ENCODE data around the gene PI4KA. TPM values are rescaled to one million over a fixed set of nuclear protein-coding genes. Genes with fewer than 3 reads are reported as not detected.
"Not testable (repeated sequence)": the region's sequence is repeated elsewhere in the genome, so short reads cannot be mapped to it uniquely, and the experiment has no call there.

PI4KA gene
- total RNA-seq, 6 donors from 2014 or later, result 68.6 to 251 (median 89.5) TPM

DNA sequence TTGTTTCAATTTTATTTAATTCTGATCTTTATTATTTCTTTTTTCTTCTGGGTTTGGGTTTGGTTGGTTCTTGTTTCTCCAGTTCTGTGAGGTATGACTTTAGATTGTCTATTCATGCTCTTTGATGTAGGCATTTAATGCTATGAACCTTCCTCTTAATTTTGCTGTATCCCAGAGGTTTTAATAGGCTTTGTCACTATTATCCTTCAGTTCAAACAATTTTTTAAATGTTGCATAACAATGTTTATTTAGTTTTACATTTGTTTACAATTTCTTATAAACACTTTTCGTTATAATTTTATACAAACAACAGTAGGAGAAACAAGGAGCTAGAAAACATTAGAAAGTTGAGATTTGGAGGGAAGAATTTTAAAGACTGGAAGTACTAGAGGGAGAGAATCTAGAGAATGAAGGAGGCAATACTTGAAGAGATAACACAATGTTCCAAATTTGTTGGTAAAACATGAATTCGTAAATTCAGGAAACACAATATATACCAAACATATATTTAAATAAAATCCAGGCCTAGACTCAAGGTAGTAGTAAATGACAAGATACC is 180.8 kb downstream of the PI4KA start:
- H3K4me3 ChIP-seq, result no peak overlapping the region
- H3K36me3 ChIP-seq, result no peaks in the 10 kb centered on the region
- no peaks in the 10 kb centered on the region for H3K4me1 ChIP-seq
- WGBS, 2 donors, result 63 to 72% methylated on average over 2 of the region's 2 CpGs
- DNase-seq (no peak), ATAC-seq (ENCODE audit: low FRiP score in 2 of 2) (no peak)
- no peaks in the 10 kb centered on the region for H3K9me3 ChIP-seq
- no peak overlapping the region for H3K27ac ChIP-seq
- TF ChIP-seq, protein P1, sequence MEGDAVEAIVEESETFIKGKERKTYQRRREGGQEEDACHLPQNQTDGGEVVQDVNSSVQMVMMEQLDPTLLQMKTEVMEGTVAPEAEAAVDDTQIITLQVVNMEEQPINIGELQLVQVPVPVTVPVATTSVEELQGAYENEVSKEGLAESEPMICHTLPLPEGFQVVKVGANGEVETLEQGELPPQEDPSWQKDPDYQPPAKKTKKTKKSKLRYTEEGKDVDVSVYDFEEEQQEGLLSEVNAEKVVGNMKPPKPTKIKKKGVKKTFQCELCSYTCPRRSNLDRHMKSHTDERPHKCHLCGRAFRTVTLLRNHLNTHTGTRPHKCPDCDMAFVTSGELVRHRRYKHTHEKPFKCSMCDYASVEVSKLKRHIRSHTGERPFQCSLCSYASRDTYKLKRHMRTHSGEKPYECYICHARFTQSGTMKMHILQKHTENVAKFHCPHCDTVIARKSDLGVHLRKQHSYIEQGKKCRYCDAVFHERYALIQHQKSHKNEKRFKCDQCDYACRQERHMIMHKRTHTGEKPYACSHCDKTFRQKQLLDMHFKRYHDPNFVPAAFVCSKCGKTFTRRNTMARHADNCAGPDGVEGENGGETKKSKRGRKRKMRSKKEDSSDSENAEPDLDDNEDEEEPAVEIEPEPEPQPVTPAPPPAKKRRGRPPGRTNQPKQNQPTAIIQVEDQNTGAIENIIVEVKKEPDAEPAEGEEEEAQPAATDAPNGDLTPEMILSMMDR (IDR thresholded peaks at IDR 0.05), result no peak
- no peak for TF ChIP-seq POLR2AphosphoS5 (IDR thresholded peaks at IDR 0.05)
- no peak for TF ChIP-seq EP300 (IDR thresholded peaks at IDR 0.05)
- TF ChIP-seq POLR2A (IDR thresholded peaks at IDR 0.05), result no peak
- H3K27me3 ChIP-seq, result no peaks in the 10 kb centered on the region

DNA sequence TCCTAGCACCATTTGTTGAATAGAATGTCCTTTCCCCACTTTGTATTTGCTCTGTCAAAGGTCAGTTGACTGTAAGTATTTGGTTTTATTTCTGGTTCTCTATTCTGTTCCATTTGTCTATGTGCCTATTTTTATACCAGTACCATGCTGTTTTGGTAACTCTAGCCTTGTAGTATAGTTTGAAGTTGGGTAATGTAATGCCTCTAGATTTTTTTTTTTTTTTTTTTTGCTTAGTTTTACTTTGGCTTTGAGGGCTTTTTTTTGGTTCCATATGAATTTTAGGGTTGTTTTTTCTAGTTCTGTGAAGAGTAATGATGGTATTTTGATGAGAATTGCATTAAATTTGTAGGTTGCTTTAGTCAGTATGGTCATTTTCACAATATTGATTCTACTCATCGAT is 183.0 kb downstream of the PI4KA start:
- DNase-seq; ATAC-seq (ENCODE audit: low FRiP score in 2 of 2); H3K9me3 ChIP-seq; H3K4me1 ChIP-seq; H3K27me3 ChIP-seq; H3K27ac ChIP-seq; H3K4me3 ChIP-seq; H3K36me3 ChIP-seq: not testable (repeated sequence)
- 91% methylated on average over 1 of the region's 1 CpG for WGBS, 2 donors

DNA sequence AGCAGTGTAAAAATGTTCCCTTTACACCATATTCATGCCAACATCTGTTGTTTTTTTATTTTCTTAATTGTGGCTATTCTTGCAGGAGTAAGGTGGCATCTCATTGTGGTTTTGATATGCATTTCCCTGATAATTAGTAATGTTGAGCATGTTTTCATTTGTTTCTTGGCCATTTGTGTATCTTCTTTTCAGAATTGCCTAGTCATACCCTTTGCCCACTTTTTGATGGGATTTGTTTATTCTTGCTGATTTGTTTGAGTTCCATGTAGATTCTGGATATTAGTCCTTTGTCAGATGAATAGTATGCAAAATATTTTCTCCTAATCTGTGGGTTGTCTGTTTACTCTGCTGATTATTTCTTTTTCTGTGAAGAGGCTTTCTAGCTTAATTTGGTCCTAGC is 183.6 kb downstream of the PI4KA start:
- Histone ChIP-seq H3K27me3 (peaks cover 0 to 7% (median 3%) of the 10 kb centered on the region in 4 donors), H3K4me3 (no peak overlapping the region), H3K36me3 (no peaks in the 10 kb centered on the region), H3K4me1 (peaks cover 0 to 7% (median 0%) of the 10 kb centered on the region in 4 donors), H3K27ac (no peak overlapping the region), H3K9me3 (no peaks in the 10 kb centered on the region)
- DNase-seq, result no peak
- TF ChIP-seq, protein P1 (IDR thresholded peaks at IDR 0.05), result no peak
- TF ChIP-seq POLR2AphosphoS5 (IDR thresholded peaks at IDR 0.05), result no peak
- TF ChIP-seq POLR2A (IDR thresholded peaks at IDR 0.05), result no peak
- TF ChIP-seq EP300 (IDR thresholded peaks at IDR 0.05), result no peak
- ATAC-seq (ENCODE audit: low FRiP score in 2 of 2), result no peak

DNA sequence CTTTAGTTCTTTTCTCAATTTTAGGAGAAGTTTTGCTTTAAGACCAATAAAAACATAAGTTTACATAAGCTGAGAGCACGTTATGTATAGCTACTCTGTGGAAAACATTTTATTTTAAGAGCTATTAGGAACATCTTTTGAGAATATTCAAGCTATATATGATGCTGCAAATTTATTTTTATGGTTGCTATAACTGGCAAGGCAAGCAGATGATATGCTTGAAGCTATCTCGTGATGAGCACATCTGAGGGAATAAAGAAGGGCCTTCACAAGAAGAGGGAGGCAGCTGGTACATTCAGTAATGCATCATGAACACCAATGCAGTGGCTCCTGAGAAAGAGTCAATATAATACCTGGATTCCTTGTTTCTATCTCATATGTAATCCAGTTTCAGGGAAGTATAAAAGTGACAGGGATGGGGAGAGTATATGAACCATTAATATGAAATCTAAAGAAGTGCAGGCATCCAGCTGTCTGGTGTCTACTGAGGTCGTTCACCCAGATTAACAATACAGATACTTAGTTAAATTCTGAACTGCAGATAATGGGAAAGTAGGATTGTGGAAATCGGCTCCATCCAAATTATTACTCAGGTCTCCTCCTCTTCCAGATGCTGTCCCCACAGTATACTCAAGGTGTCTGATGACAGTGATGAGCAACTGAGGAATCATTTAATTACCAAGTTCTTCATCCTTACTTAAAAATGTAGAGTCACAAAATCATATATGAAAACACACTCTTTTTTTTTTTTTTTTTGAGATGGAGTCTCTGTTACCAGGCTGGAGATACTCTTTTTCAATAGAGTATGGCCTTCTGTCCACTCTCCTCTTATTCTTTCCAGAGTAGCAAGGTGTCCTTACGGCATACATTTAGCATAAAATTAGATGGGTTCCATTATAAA is 185.1 kb downstream of the PI4KA start:
- Histone ChIP-seq H3K27me3 (peaks cover 0 to 7% (median 3%) of the 10 kb centered on the region in 4 donors), H3K9me3 (no peaks in the 10 kb centered on the region), H3K4me1 (peaks cover 0 to 7% (median 0%) of the 10 kb centered on the region in 4 donors), H3K27ac (no peak overlapping the region), H3K36me3 (no peaks in the 10 kb centered on the region), H3K4me3 (no peak overlapping the region)
- 70 to 80% methylated on average over 5 of the region's 5 CpGs for WGBS, 2 donors
- DNase-seq (no peak), ATAC-seq (ENCODE audit: low FRiP score in 2 of 2) (no peak)
- TF ChIP-seq EP300 (IDR thresholded peaks at IDR 0.05), result no peak
- TF ChIP-seq, protein P1 (IDR thresholded peaks at IDR 0.05), result no peak

DNA sequence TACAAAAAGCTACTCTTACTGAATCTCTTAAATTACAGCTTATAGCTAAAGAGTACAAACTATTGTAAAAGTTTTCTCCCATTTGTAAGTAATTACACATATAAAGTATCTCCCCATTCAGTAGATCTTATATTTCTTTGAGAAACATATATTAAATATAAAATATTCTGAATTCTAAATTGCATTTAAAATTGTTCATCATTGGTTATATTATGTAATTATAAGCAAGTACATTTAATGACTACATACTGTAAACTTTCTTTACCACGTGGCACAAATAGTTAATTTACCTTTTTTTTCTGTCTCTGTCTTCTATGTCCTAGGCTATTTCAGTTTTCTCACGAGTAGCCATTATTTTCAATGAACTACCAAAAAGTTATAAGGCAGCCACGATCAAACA is 185.9 kb downstream of the PI4KA start:
- ATAC-seq (ENCODE audit: low FRiP score in 2 of 2) (no peak), DNase-seq (no peak)
- Histone ChIP-seq H3K4me3 (no peak overlapping the region), H3K36me3 (no peaks in the 10 kb centered on the region), H3K9me3 (no peaks in the 10 kb centered on the region), H3K4me1 (peaks cover 0 to 7% (median 0%) of the 10 kb centered on the region in 4 donors), H3K27ac (no peak overlapping the region), H3K27me3 (peaks cover 0 to 7% (median 3%) of the 10 kb centered on the region in 4 donors)
- no peak for TF ChIP-seq POLR2AphosphoS5 (IDR thresholded peaks at IDR 0.05)
- WGBS, 2 donors, result 68 to 77% methylated on average over 3 of the region's 3 CpGs

DNA sequence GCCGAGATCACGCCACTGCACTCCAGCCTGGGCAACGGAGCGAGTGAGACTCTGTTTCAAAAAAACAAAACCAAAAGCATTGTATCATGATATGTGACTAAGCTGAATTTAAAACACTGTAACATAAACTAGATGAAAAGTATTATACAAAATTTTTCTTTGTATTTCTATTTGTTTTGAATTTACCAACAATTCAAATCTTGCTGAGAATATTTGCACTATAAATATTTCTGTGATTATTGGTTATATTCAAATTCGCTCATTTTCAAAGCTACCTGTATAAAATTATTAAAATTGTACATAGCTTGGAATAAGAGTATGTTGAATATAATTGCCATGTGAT is 186.6 kb downstream of the PI4KA start:
- Histone ChIP-seq H3K27ac (no peak overlapping the region), H3K27me3 (peaks cover 0 to 7% (median 3%) of the 10 kb centered on the region in 4 donors), H3K36me3 (no peaks in the 10 kb centered on the region), H3K4me1 (peaks cover 0 to 7% (median 0%) of the 10 kb centered on the region in 4 donors), H3K9me3 (no peaks in the 10 kb centered on the region), H3K4me3 (no peak overlapping the region)
- no peak for DNase-seq
- 96 to 99% methylated on average over 5 of the region's 5 CpGs for WGBS, 2 donors
- TF ChIP-seq EP300 (IDR thresholded peaks at IDR 0.05), result no peak
- no peak for TF ChIP-seq POLR2AphosphoS5 (IDR thresholded peaks at IDR 0.05)
- TF ChIP-seq, protein P1 (IDR thresholded peaks at IDR 0.05), result no peak
- no peak for ATAC-seq (ENCODE audit: low FRiP score in 2 of 2)

Data from upper lobe of left lung (tissue), 6 donors.